Loucy (cell line): Measurements from ENCODE around the gene GPR139.

ENCODE experiments used
- CTCF ChIP-seq: fragments of 200-600 bp; sonication (generic); conservative IDR thresholded peaks from 2 replicates; pipeline ENCODE4 v1.5.1; 2014; ENCODE audit warnings: mild to moderate bottlenecking, antibody characterized with exemption, low read length
- EZH2phosphoT487 ChIP-seq: fragments of 200-600 bp; IDR thresholded peaks from 2 replicates; pipeline ENCODE4 v1.6.1; 2018; ENCODE audit warnings: antibody characterized with exemption, mild to moderate bottlenecking, moderate library complexity, borderline replicate concordance

GRCh38 chr16:20114356-20114755, 40.7 kb upstream of the GPR139 start:
- TF ChIP-seq CTCF, result no peak
- no peak for TF ChIP-seq EZH2phosphoT487
